Lower leg skin (tissue), 3 donors: ENCODE data around the gene BARHL2.

Experiments used
- CTCF ChIP-seq, 3 donors: fragments of 450-650 bp; IDR thresholded peaks; one replicate each; pipeline ENCODE4 v1.5.1; 2016; ENCODE audit warnings: antibody characterized with exemption in 3 of 3, mild to moderate bottlenecking in 3 of 3, moderate library complexity in 2 of 3
- POLR2A ChIP-seq, 2 donors: fragments of 450-650 bp; IDR thresholded peaks; one replicate each; pipeline ENCODE4 v1.6.1; 2016 to 2017; ENCODE audit warnings: antibody characterized with exemption in 2 of 2, mild to moderate bottlenecking in 1 of 2, moderate library complexity in 1 of 2

GRCh38 chr1:90707363-90707710 lies 9.8 kb downstream of the BARHL2 start:
- TF ChIP-seq CTCF (IDR thresholded peaks at IDR 0.05) (no peak), POLR2A (IDR thresholded peaks at IDR 0.05) (no peak)
